MM.1S (cell line): Measurements from ENCODE around the gene B4GALT5.
A peak's percentile ranks its signal among the peaks of the same experiment; 100 is the strongest.

Source experiments
- DNase-seq: peaks from one replicate; pipeline ENCODE4 v3.0.0-alpha.2; 2015
- H2AFZ ChIP-seq: fragments of 300-600 bp; sonication (generic); 2 replicates; pipeline ENCODE4 v1.6.0; 2016; ENCODE audit warnings: antibody characterized with exemption, low read length
- H3F3A ChIP-seq: fragments of 300-600 bp; sonication (generic); 2 replicates; pipeline ENCODE4 v1.6.1; 2016; ENCODE audit warnings: mild to moderate bottlenecking, antibody characterized with exemption, low read length, moderate library complexity, mixed read lengths; ENCODE audit not compliant: insufficient read depth
- H3K27ac ChIP-seq: fragments of 300-600 bp; sonication (generic); 2 replicates; pipeline ENCODE4 v1.5.1; 2016; ENCODE audit warnings: mild to moderate bottlenecking, low read length
- H3K27me3 ChIP-seq: fragments of 300-600 bp; sonication (generic); replicated peaks from 2 replicates; pipeline ENCODE4 v1.6.0; 2016; ENCODE audit warnings: low read length; ENCODE audit not compliant: insufficient read depth
- H3K36me3 ChIP-seq: fragments of 300-600 bp; sonication (generic); replicated peaks from 2 replicates; pipeline ENCODE4 v1.6.1; 2016; ENCODE audit warnings: mild to moderate bottlenecking, low read length, mixed read lengths; ENCODE audit not compliant: insufficient read depth
- H3K4me1 ChIP-seq: fragments of 300-600 bp; sonication (generic); 2 replicates; pipeline ENCODE4 v1.6.1; 2016; ENCODE audit warnings: low read length, mixed read lengths
- H3K4me2 ChIP-seq: fragments of 300-600 bp; sonication (generic); 2 replicates; pipeline ENCODE4 v1.6.0; 2016; ENCODE audit warnings: low read depth, low read length
- H3K4me3 ChIP-seq: fragments of 300-600 bp; sonication (generic); 2 replicates; pipeline ENCODE4 v1.5.1; 2016; ENCODE audit warnings: low read length, mixed read lengths
- H3K79me2 ChIP-seq: fragments of 300-600 bp; sonication (generic); 2 replicates; pipeline ENCODE4 v1.6.1; 2016; ENCODE audit warnings: mixed run types, low read length, mixed read lengths
- H3K9ac ChIP-seq: fragments of 300-600 bp; sonication (generic); 2 replicates; pipeline ENCODE4 v1.6.1; 2016; ENCODE audit warnings: low read length, mixed read lengths
- H3K9me2 ChIP-seq: fragments of 300-600 bp; sonication (generic); replicated peaks from 2 replicates; pipeline ENCODE4 v1.6.1; 2016; ENCODE audit warnings: mild to moderate bottlenecking, low read length, mixed read lengths; ENCODE audit not compliant: insufficient read depth
- H3K9me3 ChIP-seq: fragments of 300-600 bp; sonication (generic); replicated peaks from 2 replicates; pipeline ENCODE4 v1.6.1; 2016; ENCODE audit warnings: mild to moderate bottlenecking, low read length, mixed read lengths; ENCODE audit not compliant: insufficient read depth
- H4K20me1 ChIP-seq: fragments of 300-600 bp; sonication (generic); 2 replicates; pipeline ENCODE4 v1.6.1; 2016; ENCODE audit warnings: mild to moderate bottlenecking, low read length, moderate library complexity, mixed read lengths; ENCODE audit not compliant: insufficient read depth
- EZH2 ChIP-seq: fragments of 300-600 bp; sonication (generic); optimal IDR thresholded peaks from 2 replicates; pipeline ENCODE3; 2017; ENCODE audit warnings: low read depth, mild to moderate bottlenecking, antibody characterized with exemption, low read length, mixed read lengths
- EZH2phosphoT487 ChIP-seq: fragments of 300-600 bp; sonication (generic); IDR thresholded peaks from 2 replicates; pipeline ENCODE4 v1.6.1; 2018; ENCODE audit warnings: antibody characterized with exemption, low read length
- TF ChIP-seq, protein P1 (sequence below): fragments of 300-600 bp; sonication (generic); IDR thresholded peaks from 2 replicates; pipeline ENCODE4 v1.5.1; 2016; ENCODE audit warnings: antibody characterized with exemption, low read length, mixed read lengths

Gene B4GALT5

DNA sequence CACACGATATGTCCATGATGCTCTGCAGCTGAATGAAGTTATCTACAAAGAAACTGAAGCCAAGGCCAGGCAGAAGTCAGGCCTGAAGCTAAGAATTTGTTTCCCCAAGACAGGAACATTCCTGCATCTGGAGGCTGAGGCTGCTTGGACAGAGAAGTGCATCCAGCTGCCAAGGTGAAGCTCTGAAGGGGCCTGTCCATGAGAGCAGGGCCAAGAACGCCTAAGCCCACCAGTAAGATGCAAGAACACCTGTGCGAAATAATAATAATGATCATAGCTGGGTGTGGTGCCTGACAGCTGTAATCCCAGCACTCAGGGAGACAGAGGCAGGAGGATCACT is 37.7 kb upstream of the B4GALT5 start:
- TF ChIP-seq, protein P1, sequence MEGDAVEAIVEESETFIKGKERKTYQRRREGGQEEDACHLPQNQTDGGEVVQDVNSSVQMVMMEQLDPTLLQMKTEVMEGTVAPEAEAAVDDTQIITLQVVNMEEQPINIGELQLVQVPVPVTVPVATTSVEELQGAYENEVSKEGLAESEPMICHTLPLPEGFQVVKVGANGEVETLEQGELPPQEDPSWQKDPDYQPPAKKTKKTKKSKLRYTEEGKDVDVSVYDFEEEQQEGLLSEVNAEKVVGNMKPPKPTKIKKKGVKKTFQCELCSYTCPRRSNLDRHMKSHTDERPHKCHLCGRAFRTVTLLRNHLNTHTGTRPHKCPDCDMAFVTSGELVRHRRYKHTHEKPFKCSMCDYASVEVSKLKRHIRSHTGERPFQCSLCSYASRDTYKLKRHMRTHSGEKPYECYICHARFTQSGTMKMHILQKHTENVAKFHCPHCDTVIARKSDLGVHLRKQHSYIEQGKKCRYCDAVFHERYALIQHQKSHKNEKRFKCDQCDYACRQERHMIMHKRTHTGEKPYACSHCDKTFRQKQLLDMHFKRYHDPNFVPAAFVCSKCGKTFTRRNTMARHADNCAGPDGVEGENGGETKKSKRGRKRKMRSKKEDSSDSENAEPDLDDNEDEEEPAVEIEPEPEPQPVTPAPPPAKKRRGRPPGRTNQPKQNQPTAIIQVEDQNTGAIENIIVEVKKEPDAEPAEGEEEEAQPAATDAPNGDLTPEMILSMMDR, result no peak
- TF ChIP-seq EZH2 (no peak), EZH2phosphoT487 (no peak)
- peak overlapping the region; percentile 96 for H3K27ac ChIP-seq
- peak overlapping the region; percentile 35 for H2AFZ ChIP-seq

GRCh38 chr20:49750611-49751396 is 37.1 kb upstream of the B4GALT5 start:
- Histone ChIP-seq H3K27me3 (no peaks in the 10 kb centered on the region), H3K79me2 (no peaks in the 10 kb centered on the region), H3K27ac (peak overlapping the region; percentile 96), H3K9me3 (no peaks in the 10 kb centered on the region), H4K20me1 (no peaks in the 10 kb centered on the region), H3K4me1 (peaks cover 34% of the 10 kb centered on the region), H3K9me2 (no peaks in the 10 kb centered on the region), H3K4me3 (peak overlapping the region; percentile 54), H3F3A (peaks cover 30% of the 10 kb centered on the region), H2AFZ (peak overlapping the region; percentile 76), H3K36me3 (no peaks in the 10 kb centered on the region), H3K9ac (peak overlapping the region; percentile 75), H3K4me2 (peak overlapping the region; percentile 95)
- TF ChIP-seq EZH2 (no peak), EZH2phosphoT487 (no peak)
- TF ChIP-seq, protein P1, result no peak
- DNase-seq, result peak; percentile 96

More for the DNA sequence above, 37.7 kb upstream of the B4GALT5 start:
- peak overlapping the region; percentile 75 for H3K9ac ChIP-seq
- H3K9me2 ChIP-seq, result no peaks in the 10 kb centered on the region
- peaks cover 34% of the 10 kb centered on the region for H3K4me1 ChIP-seq
- no peaks in the 10 kb centered on the region for H3K9me3 ChIP-seq
- DNase-seq, result no peak
- no peaks in the 10 kb centered on the region for H3K27me3 ChIP-seq
- H3K4me3 ChIP-seq, result no peak overlapping the region
- no peaks in the 10 kb centered on the region for H4K20me1 ChIP-seq
- no peaks in the 10 kb centered on the region for H3K36me3 ChIP-seq
- peaks cover 30% of the 10 kb centered on the region for H3F3A ChIP-seq
- H3K4me2 ChIP-seq, result peak overlapping the region; percentile 95
- no peaks in the 10 kb centered on the region for H3K79me2 ChIP-seq

- no peak overlapping the region for H3K4me3 ChIP-seq
- no peak overlapping the region; the same call in 1 of the 2 replicates for H3K9ac ChIP-seq
- H2AFZ ChIP-seq, result no peak overlapping the region
- H3K36me3 ChIP-seq, result no peaks in the 10 kb centered on the region
- peak overlapping the region; percentile 95; the same call in 1 of the 2 replicates for H3K4me2 ChIP-seq
- H4K20me1 ChIP-seq, result no peaks in the 10 kb centered on the region
- no peaks in the 10 kb centered on the region for H3K79me2 ChIP-seq
- H3F3A ChIP-seq, result peaks cover 30% of the 10 kb centered on the region
- H3K27ac ChIP-seq, result peak overlapping the region; percentile 96; the same call in 1 of the 2 replicates
- no peak for DNase-seq
- peaks cover 34% of the 10 kb centered on the region for H3K4me1 ChIP-seq
- no peaks in the 10 kb centered on the region for H3K9me2 ChIP-seq
- TF ChIP-seq, protein P1, result no peak
- no peak for TF ChIP-seq EZH2
- no peak for TF ChIP-seq EZH2phosphoT487
- no peaks in the 10 kb centered on the region for H3K9me3 ChIP-seq
- no peaks in the 10 kb centered on the region for H3K27me3 ChIP-seq
Observed at GRCh38 chr20:49749625-49750024, 35.9 kb upstream of the B4GALT5 start.
